ENCODE measurements around the gene ARL5C.

Gene ARL5C

DNA sequence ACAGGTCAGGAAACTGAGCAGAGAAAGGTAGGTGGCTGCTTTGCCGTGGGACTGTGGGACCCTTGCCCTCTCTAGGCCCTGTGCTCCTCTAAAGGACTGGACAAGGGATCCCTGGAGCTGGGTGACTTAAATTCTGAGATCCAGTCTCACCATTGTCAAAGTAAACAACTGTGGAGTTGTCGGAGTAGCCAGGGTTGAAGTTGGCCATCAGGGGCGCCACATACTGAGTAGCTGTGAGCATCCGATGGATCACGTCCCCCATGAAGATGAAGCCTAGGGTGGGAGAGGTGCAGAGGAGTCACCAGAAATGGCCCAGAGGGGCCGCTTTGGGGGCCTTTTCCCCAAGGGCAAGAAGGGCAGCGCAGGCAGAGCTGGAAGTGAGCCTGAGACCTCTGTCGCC is 58.0 kb downstream of the ARL5C start:
- no peak for DNase-seq (ENCODE audit: low spot score)

- DNase-seq (ENCODE audit: low spot score), result no peak
Observed at GRCh38 chr17:39107155-39107554, 58.8 kb downstream of the ARL5C start.
